Large intestine (tissue), 3 donors: ENCODE data around the gene LZTS2. TPM values are rescaled to one million over a fixed set of nuclear protein-coding genes. Genes with fewer than 3 reads are reported as not detected.
A peak's percentile ranks its signal among the peaks of the same experiment; 100 is the strongest.

Experiments used
- DNase-seq, 2 donors: peaks; one replicate each; pipeline versions ENCODE4 v3.0.0 to v3.0.0-alpha.2; 2013
- H3K27ac ChIP-seq: one replicate; pipeline ENCODE4 v1.5.1; 2013; ENCODE audit warnings: low read length
- H3K27me3 ChIP-seq: 2 replicates; pipeline ENCODE4 v1.6.1; 2013; ENCODE audit warnings: low read length; ENCODE audit not compliant: control insufficient read depth, insufficient read depth
- H3K36me3 ChIP-seq: 2 replicates; pipeline ENCODE4 v1.6.1; 2013; ENCODE audit warnings: low read length; ENCODE audit not compliant: control insufficient read depth, insufficient read depth
- H3K4me1 ChIP-seq: one replicate; pipeline ENCODE4 v1.6.1; 2013; ENCODE audit warnings: low read length; ENCODE audit not compliant: control insufficient read depth, insufficient read depth
- H3K4me3 ChIP-seq: one replicate; pipeline ENCODE4 v1.5.1; 2013; ENCODE audit warnings: low read length
- H3K9me3 ChIP-seq: one replicate; pipeline ENCODE4 v1.6.1; 2013; ENCODE audit warnings: mild to moderate bottlenecking, low read depth, low read length, moderate library complexity; ENCODE audit not compliant: control insufficient read depth
- WGBS: methylation state at CpG from one replicate; pipeline ENCODE4 v1.1.5; 2013; ENCODE audit warnings: low lambda C conversion rate; ENCODE audit not compliant: insufficient coverage; 5-methylcytosine and 5-hydroxymethylcytosine counted together
- polyA plus RNA-seq: library from polyadenylated mRNA; unstranded; fragments of 120-200 nt; gene quantifications from one replicate; pipeline ENCODE4 v1.2.1, GENCODE V29; 2013

Gene LZTS2
- polyA plus RNA-seq, 1 donor, result 56.8 TPM

- Histone ChIP-seq H3K4me3 (no peak overlapping the region), H3K36me3 (peaks cover 15% of the 10 kb centered on the region), H3K27ac (no peak overlapping the region), H3K4me1 (peaks cover 23% of the 10 kb centered on the region), H3K27me3 (peaks cover 4% of the 10 kb centered on the region), H3K9me3 (no peaks in the 10 kb centered on the region)
- DNase-seq, result no peak
- no CpG with 5 or more reads among the region's 15 CpGs for WGBS
Measured at GRCh38 chr10:101022967-101023705, 23.5 kb downstream of the LZTS2 start.

- no peaks in the 10 kb centered on the region for H3K9me3 ChIP-seq
- WGBS, result no CpG with 5 or more reads among the region's 10 CpGs
- H3K4me1 ChIP-seq, result peaks cover 35% of the 10 kb centered on the region
- H3K4me3 ChIP-seq, result no peak overlapping the region
- H3K27me3 ChIP-seq, result peaks cover 3% of the 10 kb centered on the region
- H3K27ac ChIP-seq, result peak overlapping the region; percentile 46
- no peak for DNase-seq
- peaks cover 10% of the 10 kb centered on the region for H3K36me3 ChIP-seq
Measured at GRCh38 chr10:101027106-101027720, 27.6 kb downstream of the LZTS2 start.

- H3K4me1 ChIP-seq, result peaks cover 38% of the 10 kb centered on the region
- no peaks in the 10 kb centered on the region for H3K9me3 ChIP-seq
- H3K36me3 ChIP-seq, result peaks cover 3% of the 10 kb centered on the region
- H3K27me3 ChIP-seq, result peaks cover 3% of the 10 kb centered on the region
- peak in 1 of 2 donors; percentile 31 for DNase-seq
- no CpG with 5 or more reads among the region's 7 CpGs for WGBS
- no peak overlapping the region for H3K4me3 ChIP-seq
- no peak overlapping the region for H3K27ac ChIP-seq
Measured at GRCh38 chr10:101028446-101029337, 29.1 kb downstream of the LZTS2 start.

- Histone ChIP-seq H3K9me3 (no peaks in the 10 kb centered on the region), H3K4me3 (peak overlapping the region; percentile 86), H3K36me3 (peaks cover under 1% of the 10 kb centered on the region), H3K27ac (peak overlapping the region; percentile 99), H3K27me3 (peaks cover 3% of the 10 kb centered on the region), H3K4me1 (peaks cover 45% of the 10 kb centered on the region)
- DNase-seq, result no peak
- WGBS, result no CpG with 5 or more reads among the region's 27 CpGs
Measured at GRCh38 chr10:101029520-101030295, 30.1 kb downstream of the LZTS2 start.

- Histone ChIP-seq H3K4me3 (peak overlapping the region; percentile 86), H3K27me3 (peaks cover 3% of the 10 kb centered on the region), H3K27ac (peak overlapping the region; percentile 99), H3K9me3 (no peaks in the 10 kb centered on the region), H3K36me3 (peaks cover 9% of the 10 kb centered on the region), H3K4me1 (peaks cover 54% of the 10 kb centered on the region)
- no CpG with 5 or more reads among the region's 25 CpGs for WGBS
- DNase-seq, result peak in 1 of 2 donors; percentile 61
Measured at GRCh38 chr10:101030496-101031127, 31.0 kb downstream of the LZTS2 start.

GRCh38 chr10:101031128-101031795 lies 31.7 kb downstream of the LZTS2 start, which contains the start of the genes PDZD7 and SFXN3:
TSS of gene PDZD7 (minus strand) at chr10:101031129. CDS start at chr10:101030219, 910 bp downstream.
TSS of gene SFXN3 (plus strand) at chr10:101031234. CDS start at chr10:101034695, 3,461 bp downstream.
- DNase-seq, result peak; percentile 90 to 97
- Histone ChIP-seq H3K4me3 (peak within 1 kb of the TSS; percentile 86), H3K36me3 (peaks cover 16% of the 10 kb centered on the region), H3K9me3 (no peaks in the 10 kb centered on the region), H3K27ac (peak within 1 kb of the TSS; percentile 99), H3K4me1 (peaks cover 54% of the 10 kb centered on the region), H3K27me3 (peaks cover 3% of the 10 kb centered on the region)
- WGBS, result no CpG with 5 or more reads among the region's 38 CpGs

GRCh38 chr10:101031796-101032636 lies 32.4 kb downstream of the LZTS2 start:
- Histone ChIP-seq H3K27me3 (peaks cover 3% of the 10 kb centered on the region), H3K4me1 (peaks cover 60% of the 10 kb centered on the region), H3K4me3 (peak overlapping the region; percentile 86), H3K9me3 (no peaks in the 10 kb centered on the region), H3K27ac (peak overlapping the region; percentile 99), H3K36me3 (peaks cover 23% of the 10 kb centered on the region)
- WGBS, result no CpG with 5 or more reads among the region's 47 CpGs
- DNase-seq, result peak; percentile 94 to 97

GRCh38 chr10:101032637-101033224 lies 33.1 kb downstream of the LZTS2 start:
- H3K36me3 ChIP-seq, result peaks cover 30% of the 10 kb centered on the region
- DNase-seq, result no peak

More at GRCh38 chr10:101032637-101033224, 33.1 kb downstream of the LZTS2 start:
- Histone ChIP-seq H3K27ac (peak overlapping the region; percentile 99), H3K9me3 (no peaks in the 10 kb centered on the region), H3K27me3 (peaks cover 3% of the 10 kb centered on the region), H3K4me1 (peaks cover 61% of the 10 kb centered on the region), H3K4me3 (peak overlapping the region; percentile 86)
- no CpG with 5 or more reads among the region's 6 CpGs for WGBS
